ENCODE measurements around the gene METTL8.

DNA sequence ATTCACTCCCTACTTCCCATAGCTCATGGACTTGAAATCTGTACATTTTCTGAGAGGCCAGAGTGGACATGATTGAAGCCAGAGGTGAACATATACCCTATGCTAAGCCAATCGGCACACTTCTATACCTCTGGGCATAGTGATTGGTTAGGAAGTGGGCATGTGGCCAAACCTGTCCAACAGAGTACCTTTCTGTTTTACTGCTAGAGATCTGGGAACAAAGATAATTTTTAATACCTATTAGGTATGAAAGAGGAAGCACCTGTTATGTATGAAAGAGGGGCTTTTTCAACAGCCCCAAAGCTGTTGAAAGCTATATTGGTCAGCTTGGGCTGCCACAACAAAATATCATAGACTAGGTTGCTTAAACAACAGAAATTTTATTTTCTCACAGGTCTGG is 27.7 kb downstream of the METTL8 start:
- TF ChIP-seq, protein P1, sequence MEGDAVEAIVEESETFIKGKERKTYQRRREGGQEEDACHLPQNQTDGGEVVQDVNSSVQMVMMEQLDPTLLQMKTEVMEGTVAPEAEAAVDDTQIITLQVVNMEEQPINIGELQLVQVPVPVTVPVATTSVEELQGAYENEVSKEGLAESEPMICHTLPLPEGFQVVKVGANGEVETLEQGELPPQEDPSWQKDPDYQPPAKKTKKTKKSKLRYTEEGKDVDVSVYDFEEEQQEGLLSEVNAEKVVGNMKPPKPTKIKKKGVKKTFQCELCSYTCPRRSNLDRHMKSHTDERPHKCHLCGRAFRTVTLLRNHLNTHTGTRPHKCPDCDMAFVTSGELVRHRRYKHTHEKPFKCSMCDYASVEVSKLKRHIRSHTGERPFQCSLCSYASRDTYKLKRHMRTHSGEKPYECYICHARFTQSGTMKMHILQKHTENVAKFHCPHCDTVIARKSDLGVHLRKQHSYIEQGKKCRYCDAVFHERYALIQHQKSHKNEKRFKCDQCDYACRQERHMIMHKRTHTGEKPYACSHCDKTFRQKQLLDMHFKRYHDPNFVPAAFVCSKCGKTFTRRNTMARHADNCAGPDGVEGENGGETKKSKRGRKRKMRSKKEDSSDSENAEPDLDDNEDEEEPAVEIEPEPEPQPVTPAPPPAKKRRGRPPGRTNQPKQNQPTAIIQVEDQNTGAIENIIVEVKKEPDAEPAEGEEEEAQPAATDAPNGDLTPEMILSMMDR (IDR thresholded peaks at IDR 0.05), result no peak
- TF ChIP-seq POLR2A (IDR thresholded peaks at IDR 0.05), result no peak

All from upper lobe of left lung (tissue), 4 donors.